Osteoblast (primary cell): ENCODE data around the gene PARP14. TPM values are rescaled to one million over a fixed set of nuclear protein-coding genes. Genes with fewer than 3 reads are reported as not detected.

Experiments
- DNase-seq: peaks from one replicate; pipeline ENCODE4 v3.0.0; 2011; ENCODE audit warnings: low spot score, mixed read lengths; ENCODE audit not compliant: insufficient read length; ENCODE audit errors: missing footprints
- H2AFZ ChIP-seq: 2 replicates; pipeline ENCODE4 v1.6.0; 2011; ENCODE audit warnings: mild to moderate bottlenecking, low read length
- H3K27ac ChIP-seq: 2 replicates; pipeline ENCODE4 v1.5.1; 2011; ENCODE audit warnings: mild to moderate bottlenecking, low read depth, low read length, moderate library complexity
- H3K27me3 ChIP-seq: 2 replicates; pipeline ENCODE4 v1.6.0; 2012; ENCODE audit warnings: mild to moderate bottlenecking, control low read depth, inconsistent platforms, low read length, moderate library complexity; ENCODE audit not compliant: insufficient read depth
- H3K36me3 ChIP-seq: 2 replicates; pipeline ENCODE4 v1.5.1; 2011; ENCODE audit warnings: mild to moderate bottlenecking, low read length, control low read depth, moderate library complexity; ENCODE audit not compliant: insufficient read depth
- H3K4me1 ChIP-seq: 2 replicates; pipeline ENCODE4 v1.5.1; 2011; ENCODE audit warnings: mild to moderate bottlenecking, low read length, control low read depth, moderate library complexity; ENCODE audit not compliant: insufficient read depth
- H3K4me2 ChIP-seq: 2 replicates; pipeline ENCODE4 v1.6.0; 2011; ENCODE audit warnings: mild to moderate bottlenecking, low read length; ENCODE audit not compliant: insufficient read depth
- H3K4me3 ChIP-seq: fragments of 200-600 bp; sonication (generic); 3 replicates; pipeline ENCODE4 v1.5.1; 2012; ENCODE audit warnings: mild to moderate bottlenecking, low read length, inconsistent platforms; ENCODE audit not compliant: insufficient read depth
- H3K79me2 ChIP-seq: 2 replicates; pipeline ENCODE4 v1.6.0; 2012; ENCODE audit warnings: mild to moderate bottlenecking, low read length, control low read depth, inconsistent platforms; ENCODE audit not compliant: insufficient read depth
- H3K9me3 ChIP-seq: 2 replicates; pipeline ENCODE4 v1.5.1; 2011; ENCODE audit warnings: low read depth, low read length, control low read depth
- H4K20me1 ChIP-seq: 2 replicates; pipeline ENCODE4 v1.6.0; 2012; ENCODE audit warnings: mild to moderate bottlenecking, low read length, control low read depth; ENCODE audit not compliant: insufficient read depth
- total RNA-seq: library from RNA; depleted of rRNA; stranded (reverse); fragments of >200 nt; gene quantifications from 2 replicates; pipeline ENCODE4 v1.2.3, GENCODE V29; 2012
- TF ChIP-seq, protein P1 (sequence below): IDR thresholded peaks from 2 replicates; pipeline ENCODE4 v1.5.1; 2011; ENCODE audit warnings: mild to moderate bottlenecking, low read depth, low read length, moderate library complexity; ENCODE audit errors: extremely low read depth

PARP14 gene
- total RNA-seq, 1 donor = 84.3 TPM

DNA sequence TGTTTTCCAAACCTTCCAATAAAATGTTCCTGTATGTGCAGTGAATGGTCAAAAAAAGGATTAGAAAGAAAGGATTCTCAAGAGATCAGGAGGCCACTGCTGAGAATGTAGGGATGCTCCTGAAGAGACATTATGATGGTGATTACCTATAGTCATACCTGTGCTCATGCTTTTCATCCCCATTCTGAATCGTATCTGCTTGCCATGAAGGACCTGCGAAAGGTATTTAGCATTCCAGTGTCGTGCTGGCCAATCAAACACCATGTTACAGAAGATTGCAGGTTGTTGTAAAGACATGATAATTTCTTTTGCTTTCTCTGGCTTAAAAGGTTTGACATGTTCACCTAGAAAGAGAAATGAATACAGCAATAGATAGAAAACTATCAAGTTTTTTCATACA, 96.9 kb downstream of the PARP14 start:
- Histone ChIP-seq H3K27ac (no peak overlapping the region), H3K4me3 (no peak overlapping the region), H3K9me3 (no peaks in the 10 kb centered on the region), H3K36me3 (no peaks in the 10 kb centered on the region), H2AFZ (no peak overlapping the region), H3K27me3 (no peaks in the 10 kb centered on the region), H3K4me2 (no peak overlapping the region), H3K4me1 (peaks cover 3% of the 10 kb centered on the region), H4K20me1 (no peaks in the 10 kb centered on the region), H3K79me2 (no peaks in the 10 kb centered on the region)
- TF ChIP-seq, protein P1, sequence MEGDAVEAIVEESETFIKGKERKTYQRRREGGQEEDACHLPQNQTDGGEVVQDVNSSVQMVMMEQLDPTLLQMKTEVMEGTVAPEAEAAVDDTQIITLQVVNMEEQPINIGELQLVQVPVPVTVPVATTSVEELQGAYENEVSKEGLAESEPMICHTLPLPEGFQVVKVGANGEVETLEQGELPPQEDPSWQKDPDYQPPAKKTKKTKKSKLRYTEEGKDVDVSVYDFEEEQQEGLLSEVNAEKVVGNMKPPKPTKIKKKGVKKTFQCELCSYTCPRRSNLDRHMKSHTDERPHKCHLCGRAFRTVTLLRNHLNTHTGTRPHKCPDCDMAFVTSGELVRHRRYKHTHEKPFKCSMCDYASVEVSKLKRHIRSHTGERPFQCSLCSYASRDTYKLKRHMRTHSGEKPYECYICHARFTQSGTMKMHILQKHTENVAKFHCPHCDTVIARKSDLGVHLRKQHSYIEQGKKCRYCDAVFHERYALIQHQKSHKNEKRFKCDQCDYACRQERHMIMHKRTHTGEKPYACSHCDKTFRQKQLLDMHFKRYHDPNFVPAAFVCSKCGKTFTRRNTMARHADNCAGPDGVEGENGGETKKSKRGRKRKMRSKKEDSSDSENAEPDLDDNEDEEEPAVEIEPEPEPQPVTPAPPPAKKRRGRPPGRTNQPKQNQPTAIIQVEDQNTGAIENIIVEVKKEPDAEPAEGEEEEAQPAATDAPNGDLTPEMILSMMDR = no peak
- no peak for DNase-seq

Other genes starting within 250 kb of the PARP14 start
- gene KPNA1, start 165.9 kb upstream of the PARP14 start, total RNA-seq = 44.5 and 48.1 TPM in 2 replicates
- gene PARP9, start 116.5 kb upstream of the PARP14 start, total RNA-seq = 29.2 and 33.3 TPM in 2 replicates
- 30.6 and 33.7 TPM in 2 replicates for gene DTX3L, start 116.5 kb upstream of the PARP14 start, total RNA-seq
- 3.2 and 3.6 TPM in 2 replicates for gene PARP15, start 103.2 kb upstream of the PARP14 start, total RNA-seq
- gene HSPBAP1, start 113.0 kb downstream of the PARP14 start, total RNA-seq = 13.8 and 16.2 TPM in 2 replicates
- 41.8 and 43.4 TPM in 2 replicates for gene SLC49A4, start 114.2 kb downstream of the PARP14 start, total RNA-seq